GM18498 (cell line): ENCODE data around the gene AOPEP.

Experiments used
- ATAC-seq: cut with Tn5 transposase; IDR thresholded peaks from one replicate; pipeline ENCODE4 v1.9.1; 2021; ENCODE audit warnings: mild to moderate bottlenecking, moderate library complexity; ENCODE audit not compliant: unreplicated experiment

The AOPEP gene

DNA sequence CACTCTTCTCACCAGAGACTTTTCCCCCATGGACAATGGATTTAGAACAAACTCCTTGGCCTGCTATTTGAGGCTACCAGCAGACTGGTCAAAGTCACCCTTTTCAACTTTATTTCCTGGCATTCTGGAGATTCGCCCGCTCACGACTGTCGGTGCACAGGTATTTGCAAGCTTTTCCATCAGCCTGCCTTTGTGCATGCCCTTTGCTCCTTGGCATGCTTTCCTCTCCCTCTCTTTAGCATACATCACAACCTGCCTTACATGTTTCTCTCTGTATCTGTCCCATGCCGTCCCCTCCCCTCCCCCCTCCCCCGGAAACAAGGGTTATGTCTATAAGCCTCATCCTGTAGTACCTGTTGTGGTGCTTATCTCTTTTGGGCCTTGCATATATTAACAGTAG lies 257.1 kb downstream of the AOPEP start:
- ATAC-seq, result no peak

DNA sequence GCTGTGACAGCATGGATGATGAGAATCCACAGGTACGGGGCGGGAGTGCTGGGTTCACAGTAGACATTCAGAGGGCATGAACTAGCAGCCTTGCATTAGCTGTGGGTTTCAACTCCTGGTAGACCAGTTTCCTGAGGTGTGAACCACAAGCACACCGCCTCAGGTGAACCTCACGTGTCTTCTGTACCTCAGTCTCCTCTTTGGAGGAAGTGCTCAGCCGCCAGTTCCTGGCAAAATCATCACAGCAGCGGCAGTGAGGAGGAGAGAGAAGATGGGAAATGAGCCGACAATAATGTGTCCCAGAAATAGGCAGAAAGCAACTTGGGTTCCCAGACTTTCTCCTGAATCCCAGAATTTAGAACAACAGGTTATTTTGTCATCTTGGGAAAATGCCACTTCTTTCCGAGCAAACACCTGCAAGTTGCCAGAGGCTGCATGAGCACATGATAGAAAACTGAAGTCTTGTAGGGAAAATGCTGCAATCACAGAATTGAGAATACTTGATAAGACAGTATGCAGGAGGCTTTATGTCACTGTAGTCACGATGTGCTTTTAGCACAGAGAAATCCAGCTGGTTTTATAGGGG lies 258.5 kb downstream of the AOPEP start:
- ATAC-seq, result no peak

DNA sequence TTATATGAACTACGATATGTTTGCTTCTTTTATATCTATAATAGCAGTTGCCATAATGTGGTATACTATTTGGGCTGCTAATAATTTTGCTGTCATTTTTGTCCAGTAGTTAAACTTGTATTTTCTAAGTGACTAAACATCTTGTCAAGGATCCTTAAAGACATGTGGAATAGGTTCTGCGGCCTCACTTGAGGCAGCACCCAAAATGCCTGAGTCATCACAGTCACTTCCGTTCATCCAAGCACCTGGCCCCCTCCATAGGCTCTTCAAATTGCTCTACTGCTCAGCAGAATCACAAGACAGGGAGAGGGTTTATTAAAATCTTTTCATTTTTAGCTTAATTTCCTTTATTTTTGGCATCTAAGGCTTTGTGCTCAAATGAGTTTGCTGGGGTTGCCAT lies 259.1 kb downstream of the AOPEP start:
- ATAC-seq, result no peak

DNA sequence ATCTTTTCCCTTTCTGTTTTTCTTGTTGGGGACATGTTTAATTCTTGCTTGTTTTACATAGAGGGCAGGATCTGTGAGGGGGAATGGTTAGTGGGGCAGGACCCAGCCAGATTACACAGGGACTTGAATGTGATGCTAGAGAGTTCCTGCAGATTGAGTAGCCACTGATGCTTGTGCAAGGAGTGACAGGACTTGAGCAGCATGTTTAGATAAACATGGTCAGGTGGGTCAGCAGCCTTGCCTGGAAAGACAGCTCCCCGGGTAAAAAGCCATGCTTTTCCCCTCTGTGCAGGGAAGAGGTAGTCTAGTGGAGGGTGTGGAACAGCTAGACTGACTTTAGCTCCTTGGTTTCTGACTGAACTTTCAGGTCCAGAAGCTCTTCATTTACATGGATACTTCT lies 261.2 kb downstream of the AOPEP start:
- no peak for ATAC-seq

DNA sequence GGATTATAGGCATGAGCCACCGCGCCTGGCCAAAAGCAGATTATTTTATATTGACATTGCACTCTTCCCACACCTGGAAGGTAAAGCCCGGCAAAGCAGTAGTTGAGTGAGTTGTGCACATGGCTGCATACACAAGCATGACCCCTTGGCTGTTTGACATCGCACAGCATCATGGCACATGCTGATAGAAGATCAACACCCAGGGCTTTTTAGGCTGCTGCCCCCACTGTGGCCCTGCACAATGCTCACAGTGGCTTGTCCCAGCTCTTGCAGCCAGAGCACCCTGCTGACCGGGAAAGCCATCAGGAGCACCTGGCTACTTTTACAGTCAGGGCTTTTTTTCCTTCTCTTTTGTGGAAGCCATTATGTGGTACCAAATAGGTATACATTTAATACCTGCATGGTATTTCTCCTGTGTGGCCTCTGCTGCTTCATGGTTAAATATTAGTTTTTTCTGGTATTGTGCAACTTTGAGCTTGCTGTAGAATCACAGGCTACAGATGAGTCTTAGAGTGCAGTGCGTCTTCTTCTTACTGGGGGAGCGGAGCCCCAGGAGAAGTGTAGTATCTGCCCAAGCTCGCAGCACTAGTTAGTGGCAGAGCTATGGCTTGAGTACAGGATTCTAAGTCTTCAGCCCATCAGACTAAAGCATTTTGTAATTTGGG lies 264.5 kb downstream of the AOPEP start:
- ATAC-seq, result no peak

DNA sequence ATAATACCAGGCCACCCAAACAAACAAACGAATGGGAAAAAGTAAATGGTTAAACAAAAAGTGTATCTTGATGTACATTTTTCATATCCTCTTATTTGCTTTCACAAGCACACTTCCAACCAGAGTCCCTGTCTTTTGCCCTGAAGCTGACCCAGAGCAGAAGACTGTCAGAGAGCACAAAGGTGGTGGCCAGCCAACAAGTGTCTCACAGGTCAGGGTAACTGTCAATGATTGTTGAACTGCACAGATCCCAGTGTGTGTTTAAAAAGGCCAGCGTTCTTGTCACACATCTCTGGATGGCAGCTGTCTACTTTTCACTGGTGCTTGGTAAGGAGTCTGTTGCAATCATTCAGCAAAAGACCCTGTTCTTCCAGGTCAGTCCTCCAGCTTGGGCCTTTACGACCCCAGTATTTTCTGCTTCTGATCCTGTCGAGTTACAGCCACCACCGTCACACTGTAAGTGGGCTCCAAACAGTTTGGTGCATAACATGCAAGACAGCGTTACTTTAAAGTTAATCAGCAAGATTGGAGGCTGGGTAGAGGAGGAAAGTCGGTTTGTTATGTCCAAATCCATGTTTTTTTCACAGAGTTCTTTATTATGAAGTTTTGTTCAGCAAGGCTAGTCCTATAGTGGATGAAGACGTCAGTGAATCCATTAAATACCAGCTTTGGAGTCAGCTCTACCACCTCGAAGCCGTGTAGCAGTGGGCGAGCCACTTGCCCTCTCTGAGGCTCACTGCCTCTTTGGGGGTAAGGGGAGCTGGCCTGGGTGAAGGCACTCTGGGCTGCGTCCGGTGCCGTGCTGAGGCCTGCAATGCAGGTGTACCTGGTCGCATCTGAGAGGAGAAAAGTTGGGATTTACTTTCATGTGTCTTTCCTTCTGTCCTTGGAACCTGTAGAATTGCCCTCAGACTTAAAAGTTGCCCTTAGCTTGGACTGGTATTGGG lies 265.7 kb downstream of the AOPEP start:
- ATAC-seq, result no peak

DNA sequence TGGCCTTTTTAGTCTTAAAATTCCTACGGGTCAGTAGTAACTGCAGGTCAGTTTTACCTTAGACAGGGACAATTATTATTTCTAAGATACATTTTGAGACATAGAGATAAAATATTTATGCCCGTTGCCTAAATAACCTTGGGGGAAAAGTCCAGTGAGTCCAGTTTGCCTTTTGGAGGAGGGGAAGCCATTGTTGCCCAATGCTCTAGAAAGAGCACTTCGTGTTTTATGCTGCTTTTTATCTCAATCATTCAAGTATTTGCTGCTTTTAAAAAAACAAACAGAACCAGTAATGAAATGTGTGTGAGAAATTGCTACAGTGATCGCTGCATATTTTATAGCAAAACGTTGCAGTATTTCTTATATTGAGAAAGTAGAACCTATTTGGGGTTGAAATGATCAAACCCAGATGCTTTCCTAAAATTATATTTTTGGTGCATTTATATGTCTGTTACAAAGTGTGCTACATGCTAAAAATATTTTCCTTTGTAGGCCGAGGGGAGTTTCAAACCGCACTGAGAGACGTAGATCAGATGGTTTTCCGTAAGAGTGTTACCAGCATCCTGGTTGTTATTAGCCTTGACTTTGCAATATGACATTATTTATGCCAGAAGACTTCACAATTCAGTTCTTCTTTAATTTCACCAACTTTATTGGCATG lies 266.8 kb downstream of the AOPEP start:
- ATAC-seq, result no peak

DNA sequence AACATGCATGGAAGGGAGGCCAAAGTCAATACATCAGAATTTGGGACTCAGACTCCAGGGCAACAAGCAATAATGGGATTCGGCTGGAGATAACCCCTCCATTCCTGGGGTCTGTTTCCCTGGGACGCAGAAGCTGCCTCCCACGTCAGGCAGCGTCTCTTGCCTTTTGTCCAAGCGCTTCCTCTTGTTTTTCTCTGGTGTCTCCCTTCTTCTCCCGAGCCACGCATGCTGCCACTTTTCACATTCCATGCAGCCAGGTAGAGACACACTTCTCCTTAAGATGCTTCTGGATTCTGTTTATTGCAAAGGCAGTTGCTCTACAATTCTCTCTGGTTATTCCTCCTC lies 267.3 kb downstream of the AOPEP start:
- ATAC-seq, result no peak

DNA sequence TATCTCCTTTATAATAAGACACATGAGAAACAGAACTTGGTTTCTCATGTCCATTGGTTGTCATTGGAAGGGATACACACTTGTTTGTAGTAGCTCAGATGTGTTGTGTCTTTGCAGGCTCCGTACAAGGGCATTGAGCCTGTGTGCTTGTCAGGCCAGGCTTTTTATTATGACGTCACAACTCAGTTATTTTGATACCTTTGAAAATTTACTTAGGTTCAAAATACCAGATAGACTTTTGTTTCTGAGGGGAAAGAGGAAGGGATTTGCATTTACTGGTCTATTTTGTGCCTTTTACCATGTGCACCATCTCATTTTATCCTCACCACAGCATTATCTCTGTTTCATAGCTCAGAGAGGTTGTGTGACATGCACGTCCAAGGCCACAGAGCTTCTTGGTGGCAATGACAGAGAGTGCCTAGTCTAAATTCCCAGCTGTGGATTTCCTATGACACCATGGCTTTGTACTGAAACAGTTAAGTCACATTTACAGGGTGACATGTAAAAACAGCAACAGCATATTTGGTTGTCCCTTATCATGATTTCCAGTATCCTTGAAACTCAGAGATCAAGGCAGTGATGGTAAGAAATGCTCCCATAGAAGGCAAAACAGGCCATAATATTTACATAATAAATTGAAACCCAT lies 268.7 kb downstream of the AOPEP start:
- no peak for ATAC-seq

DNA sequence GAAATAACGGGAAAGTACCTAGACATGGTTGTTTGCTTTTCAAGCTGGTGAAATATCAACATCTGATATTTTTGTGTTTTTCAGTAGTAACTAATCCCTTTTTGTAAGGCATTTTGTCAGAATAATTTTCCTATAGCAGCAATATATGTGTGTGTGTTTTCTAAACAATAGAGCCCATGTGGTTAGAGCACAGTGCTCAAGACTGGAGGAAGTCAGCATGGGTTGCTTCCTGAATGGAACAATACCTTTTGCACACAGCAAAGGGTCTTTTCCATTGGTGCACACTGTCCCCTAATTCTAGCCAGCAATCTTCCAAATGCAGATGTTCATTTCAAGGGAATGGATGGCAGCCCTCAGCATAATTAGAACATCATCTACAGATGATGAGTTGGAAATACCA lies 270.1 kb downstream of the AOPEP start:
- ATAC-seq, result no peak

DNA sequence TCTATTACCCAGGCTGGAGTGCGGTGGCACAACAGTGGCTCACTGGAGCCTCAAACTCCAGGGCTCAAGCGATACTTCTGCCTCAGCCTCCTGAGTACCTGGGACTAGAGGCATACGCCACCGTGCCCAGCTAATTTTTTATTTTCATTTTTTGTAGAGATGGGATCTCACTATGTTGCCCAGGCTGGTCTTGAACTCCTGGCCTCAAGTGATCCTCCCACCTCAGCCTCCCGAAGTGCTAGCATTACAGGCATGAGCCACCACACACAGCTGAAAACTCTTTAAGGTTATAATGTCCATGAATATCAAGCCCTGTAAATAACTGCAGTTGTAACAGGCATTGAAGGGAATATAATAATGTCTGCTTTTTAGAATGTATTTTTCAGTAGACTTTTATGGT lies 271.2 kb downstream of the AOPEP start:
- no peak for ATAC-seq

DNA sequence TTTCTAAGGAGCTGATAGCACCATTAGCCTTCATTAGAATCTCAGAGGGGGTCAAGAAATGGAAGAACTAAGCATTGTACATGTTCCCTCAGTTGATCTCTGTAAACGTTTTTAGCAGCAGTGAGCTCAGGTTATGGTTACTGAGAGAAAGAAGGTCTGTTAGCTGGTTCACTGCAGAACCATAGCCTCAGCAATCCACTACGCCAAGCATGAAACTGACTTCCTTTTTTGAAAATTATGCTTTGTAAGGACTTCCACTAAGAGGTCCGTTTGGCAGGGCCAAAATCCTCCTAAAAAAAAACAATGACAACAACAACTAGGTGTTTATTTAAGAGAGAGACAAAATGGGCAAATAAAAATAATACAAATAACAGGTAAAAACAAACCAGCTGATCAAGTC lies 273.3 kb downstream of the AOPEP start:
- no peak for ATAC-seq

DNA sequence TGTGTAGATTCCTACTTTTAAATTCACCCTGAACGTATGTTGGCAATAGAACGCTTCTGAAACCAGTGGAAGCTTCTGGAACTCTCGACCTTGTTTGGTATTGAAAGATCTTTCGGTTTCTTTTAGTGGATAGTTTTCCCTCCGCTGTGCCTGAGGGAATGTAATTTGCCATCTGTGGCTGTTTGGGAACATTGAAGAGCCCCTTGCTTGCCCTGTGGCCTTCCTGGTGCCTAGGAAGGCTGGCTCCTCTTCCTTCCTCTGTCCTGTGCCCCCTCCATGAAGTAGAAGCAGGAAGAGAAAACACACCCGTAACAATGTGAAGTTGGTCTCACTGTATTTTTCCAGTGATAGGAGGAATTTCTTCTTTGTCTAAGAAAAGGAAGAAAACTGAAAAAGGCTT lies 274.3 kb downstream of the AOPEP start:
- ATAC-seq, result no peak

DNA sequence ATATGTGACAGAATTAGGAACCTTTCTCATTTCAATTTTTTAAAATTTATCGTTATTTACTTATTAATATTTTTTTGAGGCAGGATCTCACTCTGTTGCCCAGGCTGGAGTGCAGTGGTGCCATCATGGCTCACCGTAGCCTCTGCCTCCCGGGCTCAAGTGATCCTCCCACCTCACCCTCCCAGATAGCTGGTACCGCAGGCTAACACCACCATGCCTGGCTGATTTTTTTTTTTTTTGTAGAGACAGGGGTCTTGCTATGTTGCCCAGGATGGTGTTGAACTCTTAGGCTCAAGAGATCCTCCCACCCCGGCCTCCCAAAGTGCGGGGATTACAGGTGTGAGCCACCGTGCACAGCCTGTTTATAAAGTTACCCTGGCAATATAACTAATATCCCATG lies 275.2 kb downstream of the AOPEP start:
- ATAC-seq, result no peak

DNA sequence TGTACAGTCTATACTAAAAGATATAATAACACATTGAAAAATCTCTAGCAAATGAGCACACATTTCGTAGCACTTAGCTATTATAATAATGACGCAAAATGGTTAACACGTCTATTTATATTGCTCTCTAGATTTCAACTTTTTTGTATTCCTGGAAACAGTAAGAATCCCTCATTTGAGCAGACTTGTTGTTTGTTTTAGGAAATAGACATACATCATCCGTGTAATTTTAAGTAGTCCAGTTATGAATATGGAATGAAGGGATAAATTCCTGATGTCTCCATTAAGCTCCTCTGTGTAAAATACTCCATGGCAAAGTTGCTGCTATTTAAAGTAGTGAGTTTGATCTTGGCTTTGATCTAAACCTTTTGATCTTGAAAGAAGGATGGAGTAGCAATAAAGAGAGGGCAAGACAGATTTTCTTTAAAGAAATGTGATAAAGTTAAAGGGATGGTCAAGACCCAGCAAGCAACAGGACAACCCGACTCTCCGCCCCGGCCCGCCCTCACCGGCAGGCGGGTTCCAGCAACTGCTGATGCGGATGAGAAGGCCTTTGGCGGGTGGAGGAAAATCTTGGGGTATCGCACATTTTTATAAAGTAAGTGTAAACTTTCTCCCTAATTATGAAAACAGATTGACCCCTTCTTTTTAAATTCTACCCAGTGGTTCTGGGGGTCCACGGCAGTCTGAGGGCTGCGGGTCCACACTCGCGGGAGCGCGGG lies 277.4 kb downstream of the AOPEP start:
- ATAC-seq, result no peak

DNA sequence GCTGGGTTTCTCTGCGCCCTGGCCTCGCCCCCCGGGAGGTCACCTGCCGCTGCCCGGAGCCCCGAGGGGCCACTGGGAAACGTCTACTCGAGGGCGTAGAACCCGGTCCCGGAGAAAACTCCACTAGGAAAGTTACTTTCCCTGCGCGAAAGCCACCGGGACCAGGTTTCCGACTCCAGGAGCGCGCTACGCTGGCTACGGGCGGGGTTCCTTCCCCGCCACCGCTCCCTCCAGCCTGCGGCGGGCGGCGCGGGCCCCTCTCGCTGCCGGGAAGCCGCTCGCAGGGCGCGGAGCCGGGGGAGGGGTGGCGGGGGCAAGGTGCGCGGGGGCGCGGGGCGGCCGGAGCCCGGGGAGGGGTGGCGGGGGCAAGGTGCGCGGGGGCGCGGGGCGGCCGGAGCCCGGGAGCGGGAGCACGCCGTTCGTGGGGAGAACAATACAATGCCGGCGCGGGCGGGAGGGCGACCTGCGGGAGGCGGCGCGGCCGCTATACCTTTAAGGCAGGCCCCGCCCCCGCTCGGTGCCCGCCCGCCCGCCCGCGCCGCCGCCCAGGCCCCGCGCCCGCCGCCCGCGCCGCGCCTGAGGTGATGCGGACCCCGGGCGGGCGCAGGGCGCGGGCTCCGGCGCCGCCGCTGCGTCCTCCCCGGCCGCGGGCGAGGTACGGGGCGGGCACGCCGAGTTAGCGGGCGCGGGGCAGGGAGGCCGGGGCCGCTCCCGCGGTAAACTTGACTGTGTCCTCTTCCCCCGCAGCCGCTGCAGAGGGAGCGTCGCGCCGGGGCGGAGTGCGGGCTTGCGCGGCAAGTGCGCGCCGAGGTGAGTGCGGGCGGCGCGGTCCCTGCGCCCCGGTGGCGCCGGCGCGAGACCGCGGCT lies 278.1 kb downstream of the AOPEP start:
- peak; percentile 75 for ATAC-seq

DNA sequence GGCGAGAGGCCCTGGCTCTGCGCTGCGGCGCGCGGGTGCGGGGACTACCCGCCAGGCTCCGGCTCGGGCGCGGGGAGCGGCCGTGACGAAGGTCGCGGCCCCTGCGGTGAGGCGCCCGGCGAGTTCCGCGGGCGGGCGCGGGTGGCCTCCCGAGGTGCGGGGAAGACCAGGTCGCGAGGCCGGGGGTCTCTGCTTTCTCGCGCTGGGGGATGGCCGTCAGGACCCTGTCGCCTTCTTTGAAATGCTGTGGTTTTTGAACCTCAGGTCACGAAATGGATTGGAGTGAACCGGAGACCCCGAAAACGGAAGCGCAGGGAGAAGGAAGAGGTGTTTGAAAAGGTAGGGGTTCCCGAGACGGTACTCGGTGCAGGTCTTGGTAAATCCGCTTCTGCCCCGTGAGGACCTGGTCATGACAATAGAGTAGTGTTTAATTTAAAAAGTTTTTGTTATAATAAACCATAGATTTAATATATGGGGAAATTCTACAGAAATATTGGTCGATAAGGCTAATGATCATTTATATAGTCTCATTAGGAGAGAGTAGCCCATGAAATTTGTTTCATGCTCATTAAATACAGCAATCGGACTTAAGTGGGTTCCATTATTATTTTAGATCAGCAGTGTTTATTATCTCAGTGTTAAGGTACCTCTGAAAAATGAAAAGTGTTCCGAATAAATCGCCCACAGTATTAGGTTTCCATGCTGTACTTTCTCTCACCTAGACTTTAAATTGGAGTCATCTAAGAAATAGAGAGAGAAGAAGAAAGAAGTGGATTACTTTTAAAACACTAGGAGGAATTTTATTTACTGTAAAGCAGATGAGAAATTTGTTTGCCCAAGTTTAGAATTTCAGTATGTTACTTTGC lies 279.0 kb downstream of the AOPEP start:
- ATAC-seq, result peak; percentile 49

DNA sequence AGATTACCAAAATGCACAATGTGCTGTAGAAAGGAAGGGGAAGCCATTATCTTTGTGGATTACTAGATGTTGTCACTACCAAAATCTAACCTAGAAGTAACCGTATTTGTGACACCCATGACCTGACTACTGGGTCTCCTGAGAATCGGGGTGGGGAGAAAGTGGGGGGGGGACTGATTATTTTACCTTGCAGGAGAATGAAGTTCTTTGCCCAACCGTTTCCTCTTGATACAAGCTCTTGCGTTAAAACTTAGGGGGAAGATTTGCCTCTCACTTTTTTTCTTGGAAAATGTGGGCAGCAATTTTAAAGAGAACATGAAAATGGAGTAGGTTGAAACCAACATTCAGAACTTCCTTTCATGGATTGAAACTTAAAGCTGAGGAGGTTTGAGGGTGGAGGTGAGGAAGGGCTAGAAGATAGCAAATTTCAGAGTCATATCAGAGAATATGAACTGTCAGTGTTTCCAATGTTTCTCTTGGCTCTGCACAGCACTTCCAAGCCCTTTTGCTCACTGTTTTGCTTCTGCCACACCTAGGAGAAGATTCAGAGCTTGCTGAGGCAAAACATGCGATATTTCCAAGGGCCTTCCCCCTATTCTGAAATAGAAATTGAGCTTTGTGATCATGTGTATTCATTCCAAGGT lies 280.8 kb downstream of the AOPEP start:
- ATAC-seq, result no peak
